Vagina (tissue), 2 donors: ENCODE results near the gene SSBP4. TPM values are rescaled to one million over a fixed set of nuclear protein-coding genes. Genes with fewer than 3 reads are reported as not detected.
A peak's percentile ranks its signal among the peaks of the same experiment; 100 is the strongest.

Source experiments
- DNase-seq, 2 donors: peaks; one replicate each; pipeline ENCODE4 v3.0.0-alpha.2; 2017; ENCODE audit errors: extremely low spot score in 2 of 2
- H3K27ac ChIP-seq: fragments of 200-600 bp; sonication (generic); one replicate; pipeline ENCODE4 v1.5.1; 2019
- H3K27me3 ChIP-seq: fragments of 200-600 bp; sonication (generic); one replicate; pipeline ENCODE4 v1.5.1; 2019
- H3K36me3 ChIP-seq, 2 donors: fragments of 200-600 bp; sonication (generic); one replicate each; pipeline ENCODE4 v1.5.1; 2017 to 2019
- H3K4me1 ChIP-seq: fragments of 200-600 bp; sonication (generic); one replicate; pipeline ENCODE4 v1.5.1; 2019
- H3K4me3 ChIP-seq, 2 donors: fragments of 200-600 bp; sonication (generic); 1 replicate in 1 of 2; 2 replicates in 1 of 2; pipeline ENCODE4 v1.5.1; 2016 to 2019
- H3K9me3 ChIP-seq: fragments of 200-600 bp; sonication (generic); one replicate; pipeline ENCODE4 v1.5.1; 2019
- POLR2A ChIP-seq, 2 donors: fragments of 450-650 bp; IDR thresholded peaks; one replicate each; pipeline ENCODE4 v1.6.1; 2017; ENCODE audit warnings: antibody characterized with exemption in 2 of 2, mild to moderate bottlenecking in 2 of 2, moderate library complexity in 2 of 2
- POLR2AphosphoS5 ChIP-seq, 2 donors: sonication (generic); formaldehyde crosslinking; IDR thresholded peaks; one replicate each; pipeline ENCODE4 v1.9.0; 2017; ENCODE audit warnings: antibody characterized with exemption in 2 of 2, mild to moderate bottlenecking in 2 of 2, low read depth in 1 of 2; ENCODE audit not compliant: insufficient read depth in 1 of 2
- intact Hi-C: fragments of 100-400 bp; cut with DNase I; formaldehyde crosslinking; loops from one replicate; pipeline ENCODE4 v1.15.1; 2023
- total RNA-seq: library from RNA; depleted of rRNA; stranded (reverse); fragments of >200 nt; gene quantifications from one replicate; pipeline ENCODE4 v1.2.3, GENCODE V29; 2016
- TF ChIP-seq, protein P1 (sequence below), 3 experiments: fragments of 450-650 bp in 2 of 3; fragments of 200-600 bp in 1 of 3; sonication (generic) in 1 of 3; IDR thresholded peaks; one replicate each; pipeline ENCODE4 v1.5.1; 2017 to 2019; ENCODE audit warnings: antibody characterized with exemption in 3 of 3, mild to moderate bottlenecking in 2 of 3, moderate library complexity in 2 of 3

SSBP4 gene
- 72.7 TPM for total RNA-seq

DNA sequence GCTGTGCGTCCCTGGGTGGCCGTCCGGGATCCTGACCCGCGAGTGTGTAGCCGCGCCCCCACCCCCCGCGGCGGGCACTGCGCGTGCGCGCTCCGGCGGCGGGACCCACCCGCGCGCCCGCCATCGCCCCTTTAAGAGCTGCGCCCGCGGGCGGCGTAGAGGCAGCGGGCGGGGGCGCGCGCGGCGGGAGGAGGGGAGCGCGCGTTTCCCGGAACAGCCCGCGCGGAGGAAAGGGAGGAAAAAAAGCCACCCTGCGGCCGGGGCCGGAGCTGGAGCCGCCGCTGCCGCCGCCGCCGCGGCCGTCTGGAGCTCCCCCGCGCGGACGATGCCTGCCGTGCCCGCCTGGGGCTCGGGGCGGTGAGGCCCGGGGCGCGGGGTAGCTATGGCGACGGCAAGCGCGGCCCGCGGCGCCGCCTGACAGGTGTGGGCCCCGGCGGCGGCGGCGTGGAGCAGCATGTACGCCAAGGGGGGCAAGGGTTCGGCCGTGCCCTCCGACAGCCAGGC lies at the start of gene SSBP4:
SSBP4 (plus strand) TSS at position 204 of the 504 bp plus-strand sequence; CDS start at position 455, 251 bp downstream.
- no peaks in the 10 kb centered on the region for H3K36me3 ChIP-seq
- DNase-seq, result no peak
- no peaks in the 10 kb centered on the region for H3K27me3 ChIP-seq
- H3K4me1 ChIP-seq, result peaks cover 93% of the 10 kb centered on the region
- H3K27ac ChIP-seq, result peak within 1 kb of the TSS; percentile 97
- H3K4me3 ChIP-seq, result peak within 1 kb of the TSS; percentile 66 to 76
- H3K9me3 ChIP-seq, result no peaks in the 10 kb centered on the region
- TF ChIP-seq POLR2A (IDR thresholded peaks at IDR 0.05), result peak in 1 of 2 donors; percentile 62
- TF ChIP-seq, protein P1, sequence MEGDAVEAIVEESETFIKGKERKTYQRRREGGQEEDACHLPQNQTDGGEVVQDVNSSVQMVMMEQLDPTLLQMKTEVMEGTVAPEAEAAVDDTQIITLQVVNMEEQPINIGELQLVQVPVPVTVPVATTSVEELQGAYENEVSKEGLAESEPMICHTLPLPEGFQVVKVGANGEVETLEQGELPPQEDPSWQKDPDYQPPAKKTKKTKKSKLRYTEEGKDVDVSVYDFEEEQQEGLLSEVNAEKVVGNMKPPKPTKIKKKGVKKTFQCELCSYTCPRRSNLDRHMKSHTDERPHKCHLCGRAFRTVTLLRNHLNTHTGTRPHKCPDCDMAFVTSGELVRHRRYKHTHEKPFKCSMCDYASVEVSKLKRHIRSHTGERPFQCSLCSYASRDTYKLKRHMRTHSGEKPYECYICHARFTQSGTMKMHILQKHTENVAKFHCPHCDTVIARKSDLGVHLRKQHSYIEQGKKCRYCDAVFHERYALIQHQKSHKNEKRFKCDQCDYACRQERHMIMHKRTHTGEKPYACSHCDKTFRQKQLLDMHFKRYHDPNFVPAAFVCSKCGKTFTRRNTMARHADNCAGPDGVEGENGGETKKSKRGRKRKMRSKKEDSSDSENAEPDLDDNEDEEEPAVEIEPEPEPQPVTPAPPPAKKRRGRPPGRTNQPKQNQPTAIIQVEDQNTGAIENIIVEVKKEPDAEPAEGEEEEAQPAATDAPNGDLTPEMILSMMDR (IDR thresholded peaks at IDR 0.05), result no peak
- intact Hi-C loops, result no loop called here

DNA sequence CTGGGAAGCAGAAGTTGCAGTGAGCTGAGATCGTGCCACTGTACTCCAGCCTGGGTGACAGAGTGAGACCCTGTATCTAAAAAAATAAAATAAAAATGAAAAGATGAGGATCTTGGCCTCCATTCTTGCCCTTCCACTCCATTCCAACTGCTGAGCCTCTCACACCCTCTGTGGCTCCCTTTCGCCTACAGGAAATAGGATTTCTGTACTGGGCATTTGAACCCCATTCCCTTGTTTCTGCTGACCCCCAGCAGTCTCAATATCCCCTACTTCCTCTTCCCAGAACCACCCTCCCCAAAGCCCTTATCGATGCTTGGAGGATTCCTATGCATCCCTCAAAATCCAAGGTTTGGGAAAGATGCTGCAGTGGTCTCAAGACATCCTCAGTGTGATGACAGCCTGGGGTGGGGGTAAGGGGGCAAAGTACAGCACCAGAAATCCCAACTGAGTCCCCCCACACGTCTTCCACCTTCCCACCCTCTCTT lies 45.7 kb upstream of the SSBP4 start:
- Histone ChIP-seq H3K27ac (peak overlapping the region; percentile 91), H3K4me3 (no peak overlapping the region), H3K4me1 (peaks cover 25% of the 10 kb centered on the region), H3K27me3 (no peaks in the 10 kb centered on the region), H3K36me3 (no peaks in the 10 kb centered on the region), H3K9me3 (no peaks in the 10 kb centered on the region)
- DNase-seq, result no peak
- TF ChIP-seq, protein P1 (IDR thresholded peaks at IDR 0.05), result no peak
- TF ChIP-seq POLR2AphosphoS5 (IDR thresholded peaks at IDR 0.05; ENCODE audit: insufficient read depth in 1 of 2, low read depth in 1 of 2) (no peak), POLR2A (IDR thresholded peaks at IDR 0.05) (no peak)
- intact Hi-C loops, result no loop called here

DNA sequence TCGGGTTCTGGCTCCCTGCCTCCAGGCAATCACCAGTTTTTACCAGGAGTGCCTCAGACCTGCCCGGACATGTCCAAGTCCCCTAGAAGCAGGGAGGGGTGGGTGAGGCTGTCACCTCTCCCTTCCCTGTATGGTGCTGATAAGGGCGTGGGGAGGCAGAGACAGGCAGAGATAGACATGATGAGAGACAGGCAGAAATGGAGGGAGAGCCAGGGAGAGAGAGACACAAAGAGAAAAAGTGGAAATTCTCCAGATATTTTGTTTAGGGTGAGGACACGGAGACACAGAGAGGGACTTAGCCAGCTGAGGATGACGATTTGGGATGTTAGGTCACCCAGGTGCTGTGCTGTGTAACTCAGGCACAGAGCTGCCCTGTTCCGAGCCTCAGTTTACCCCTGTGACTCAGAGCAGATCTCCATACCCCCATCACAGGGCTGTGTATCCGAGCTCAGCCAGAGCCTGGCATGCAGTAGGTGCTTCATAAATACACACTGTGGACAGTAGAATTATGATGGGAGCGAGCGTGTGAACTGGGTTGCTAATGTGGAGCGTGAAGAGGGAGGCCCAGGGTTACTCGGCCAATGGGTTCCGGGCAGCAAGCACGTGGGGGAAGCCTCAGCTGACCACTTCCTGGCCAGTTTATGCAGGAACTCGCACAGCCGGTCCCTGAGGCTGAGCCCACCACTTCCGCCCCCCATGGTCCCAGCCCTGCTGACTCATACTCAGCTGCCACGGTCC lies 45.1 kb upstream of the SSBP4 start:
- intact Hi-C loops, result no loop called here
- Histone ChIP-seq H3K4me3 (no peak overlapping the region), H3K27ac (peak overlapping the region; percentile 91), H3K27me3 (no peaks in the 10 kb centered on the region), H3K36me3 (no peaks in the 10 kb centered on the region), H3K9me3 (no peaks in the 10 kb centered on the region), H3K4me1 (peaks cover 28% of the 10 kb centered on the region)
- DNase-seq, result peak in 1 of 2 donors; percentile 98
- TF ChIP-seq, protein P1 (IDR thresholded peaks at IDR 0.05), result no peak
- peak; percentile 47 to 85 for TF ChIP-seq POLR2AphosphoS5 (IDR thresholded peaks at IDR 0.05; ENCODE audit: insufficient read depth in 1 of 2, low read depth in 1 of 2)

DNA sequence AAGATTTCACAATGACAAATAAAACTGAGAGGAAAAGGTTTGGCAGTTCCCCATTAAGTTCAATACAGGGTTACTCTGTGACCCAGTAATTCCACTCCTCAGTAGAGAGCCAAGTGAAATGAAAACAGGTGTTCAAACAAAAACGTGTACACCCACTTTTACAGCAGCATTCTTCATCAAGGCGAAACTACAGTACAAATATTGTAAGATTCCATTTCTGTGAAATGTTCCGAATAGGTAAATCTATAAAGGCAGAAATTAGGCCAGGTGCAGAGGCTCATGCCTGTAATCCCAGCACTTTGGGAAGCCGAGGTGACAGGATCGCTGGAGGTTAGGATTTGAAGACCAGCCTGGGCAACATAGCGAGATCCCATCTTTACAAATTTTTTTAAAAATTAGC lies 42.2 kb upstream of the SSBP4 start:
- H3K4me1 ChIP-seq, result peaks cover 35% of the 10 kb centered on the region
- H3K4me3 ChIP-seq, result no peak overlapping the region
- H3K36me3 ChIP-seq, result no peaks in the 10 kb centered on the region
- intact Hi-C loops, result no loop called here
- TF ChIP-seq, protein P1 (IDR thresholded peaks at IDR 0.05), result no peak
- TF ChIP-seq POLR2AphosphoS5 (IDR thresholded peaks at IDR 0.05; ENCODE audit: insufficient read depth in 1 of 2, low read depth in 1 of 2) (no peak), POLR2A (IDR thresholded peaks at IDR 0.05) (no peak)
- H3K27me3 ChIP-seq, result no peaks in the 10 kb centered on the region
- no peaks in the 10 kb centered on the region for H3K9me3 ChIP-seq
- DNase-seq, result no peak
- no peak overlapping the region for H3K27ac ChIP-seq
